ENCODE results near the gene NSUN7. TPM values are rescaled to one million over a fixed set of nuclear protein-coding genes. Genes with fewer than 3 reads are reported as not detected.
"Not testable (repeated sequence)": the region's sequence is repeated elsewhere in the genome, so short reads cannot be mapped to it uniquely, and the experiment has no call there.

Gene NSUN7
- total RNA-seq, 1 donor from 2014 or later, result not detected

DNA sequence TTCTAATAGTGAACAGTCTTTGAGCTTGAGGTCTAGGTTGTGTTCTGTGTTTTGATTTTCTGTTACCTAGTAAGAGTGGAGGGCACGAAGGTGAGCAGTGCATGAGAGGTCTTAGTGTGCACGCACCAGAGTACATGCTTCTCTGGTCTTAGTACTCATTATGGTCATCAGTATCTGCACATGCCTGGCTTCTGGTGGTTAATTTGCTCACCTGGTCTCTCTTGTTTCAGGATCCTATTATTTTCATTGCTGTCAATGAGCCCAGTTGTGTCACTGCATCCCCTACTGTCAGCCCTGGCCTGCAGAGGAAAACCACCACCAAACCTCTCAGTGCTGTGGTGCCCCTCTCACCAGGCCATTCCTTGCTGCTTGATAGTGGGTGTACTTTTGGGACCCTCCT, 54.8 kb downstream of the NSUN7 start:
- intact Hi-C loops (cut with DNase I), result no loop called here
- DNase-seq (ENCODE audit: low spot score), result no peak

DNA sequence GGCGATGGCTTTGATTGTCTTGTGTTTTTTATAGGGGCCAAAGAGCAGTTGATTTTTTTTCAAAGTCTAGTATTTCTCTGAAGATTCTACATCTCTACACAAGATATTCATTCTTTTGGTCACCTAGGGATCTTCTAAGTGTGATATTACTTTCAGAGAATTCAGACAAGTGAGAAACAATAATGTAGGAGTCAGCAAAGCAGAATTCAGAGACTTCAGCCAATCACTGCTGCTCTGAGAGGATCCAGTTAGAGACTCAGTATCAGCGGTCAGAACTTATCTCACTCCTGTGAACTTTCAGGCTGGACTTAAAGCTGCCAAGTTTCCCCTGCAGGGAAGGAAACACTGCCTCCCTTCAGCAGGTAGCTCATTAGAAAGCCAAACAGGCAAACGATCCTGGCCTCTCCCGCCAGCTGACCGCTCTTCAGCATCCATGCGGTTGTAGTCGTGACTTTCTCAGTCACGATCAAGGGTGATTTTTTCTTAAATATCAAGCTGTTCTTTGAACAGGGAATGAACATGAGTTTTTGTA, 59.2 kb downstream of the NSUN7 start:
- DNase-seq (ENCODE audit: low spot score), result no peak
- intact Hi-C loops (cut with DNase I), result no loop called here

DNA sequence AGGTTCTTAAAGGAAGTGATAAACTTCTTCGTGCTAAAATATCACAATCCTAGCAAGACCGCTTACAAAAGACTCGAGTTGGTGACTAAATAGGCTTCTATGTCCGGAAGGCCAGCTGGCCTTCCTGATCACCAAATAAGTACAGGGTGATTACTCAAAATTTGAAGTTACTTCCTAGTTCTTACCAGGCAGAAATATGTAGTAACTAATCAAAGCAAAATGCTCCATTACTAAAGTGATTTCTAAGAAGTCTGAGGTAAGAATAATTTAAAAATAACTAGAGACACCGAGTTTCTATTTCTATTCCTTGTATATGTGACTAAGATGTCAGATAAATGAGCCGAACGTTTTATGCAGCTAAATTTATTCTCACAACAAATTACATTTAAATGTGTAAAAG, 62.2 kb downstream of the NSUN7 start:
- no peak for DNase-seq (ENCODE audit: low spot score)
- intact Hi-C loops (cut with DNase I), result no loop called here

DNA sequence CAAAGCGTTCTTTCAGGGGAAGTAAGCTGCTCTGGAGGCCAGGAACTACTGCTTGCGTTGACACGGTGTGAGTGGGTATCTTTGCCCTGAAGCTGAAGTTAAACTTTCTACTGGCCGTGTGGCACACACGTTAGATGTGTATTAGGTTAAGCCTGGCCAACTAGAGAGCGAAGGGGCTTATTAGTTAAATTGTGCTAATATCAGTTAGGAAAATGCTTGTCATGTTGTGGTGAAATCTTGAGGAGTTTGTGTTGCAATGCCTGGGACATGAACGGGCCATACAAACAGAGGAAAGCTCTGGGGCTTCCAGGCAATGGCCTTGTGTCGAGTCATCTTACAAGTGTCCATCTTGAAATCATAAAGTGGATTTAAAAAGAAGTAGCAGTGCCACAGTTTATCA, 62.6 kb downstream of the NSUN7 start:
- intact Hi-C loops (cut with DNase I), result no loop called here
- no peak for DNase-seq (ENCODE audit: low spot score)

DNA sequence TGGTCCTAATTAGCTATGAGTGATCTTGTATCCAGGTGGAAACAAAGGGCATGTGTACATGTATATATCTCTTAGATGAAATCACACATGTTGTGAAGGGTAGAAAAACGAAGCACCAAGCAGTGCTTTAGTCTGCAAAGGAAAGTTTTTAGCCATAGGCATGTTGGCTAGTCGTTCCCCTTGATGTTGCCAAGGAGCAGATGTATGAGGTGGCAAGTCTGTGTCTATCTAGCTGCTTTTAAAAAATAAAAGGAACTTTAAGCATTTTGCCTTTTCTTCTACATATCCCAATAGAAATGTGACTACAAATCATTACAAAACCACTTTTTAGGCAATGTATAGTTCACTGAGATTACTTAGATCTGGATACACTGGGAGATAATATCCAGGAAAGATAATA, 63.1 kb downstream of the NSUN7 start:
- no peak for DNase-seq (ENCODE audit: low spot score)
- intact Hi-C loops (cut with DNase I), result no loop called here

DNA sequence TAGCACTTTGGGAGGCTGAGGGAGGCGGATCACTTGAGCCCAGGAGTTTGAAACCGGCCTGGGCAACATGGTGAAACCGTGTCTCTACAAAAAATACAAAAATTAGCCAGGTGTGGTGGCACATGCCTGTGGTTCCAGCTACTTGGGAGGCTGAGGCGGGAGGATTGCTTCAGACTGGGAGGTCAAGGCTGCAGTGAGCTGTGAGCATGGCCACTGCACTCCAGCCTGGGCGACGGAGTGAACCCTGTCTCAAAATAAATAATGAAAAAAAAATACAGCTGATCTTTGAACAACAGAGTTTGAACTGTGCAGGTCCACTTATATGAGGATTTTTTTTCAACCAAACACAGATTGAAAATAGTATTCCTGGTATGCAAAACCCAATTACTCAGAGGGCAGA, 67.4 kb downstream of the NSUN7 start:
- DNase-seq (ENCODE audit: low spot score); intact Hi-C loops (cut with DNase I): not testable (repeated sequence)

DNA sequence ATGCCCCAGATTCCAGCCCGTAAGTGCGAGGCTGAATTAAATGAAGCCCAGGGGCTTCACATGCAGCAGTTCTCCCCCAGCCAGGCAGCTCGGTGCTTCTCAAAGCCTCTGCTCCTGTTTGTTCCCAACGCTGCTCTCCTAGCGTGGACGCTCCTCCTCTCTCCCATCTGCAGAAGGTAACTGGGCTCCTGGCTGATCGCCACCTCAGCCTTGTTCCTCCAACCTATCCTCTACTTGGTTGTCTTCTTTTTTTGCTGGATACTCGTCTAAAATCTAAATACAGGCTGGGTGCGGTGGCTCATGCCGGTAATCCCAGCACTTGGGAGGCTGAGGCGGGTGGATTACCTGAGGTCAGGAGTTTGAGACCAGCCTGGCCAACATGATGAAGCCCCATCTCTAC, 70.3 kb downstream of the NSUN7 start:
- DNase-seq (ENCODE audit: low spot score), result no peak
- intact Hi-C loops (cut with DNase I), result no loop called here

DNA sequence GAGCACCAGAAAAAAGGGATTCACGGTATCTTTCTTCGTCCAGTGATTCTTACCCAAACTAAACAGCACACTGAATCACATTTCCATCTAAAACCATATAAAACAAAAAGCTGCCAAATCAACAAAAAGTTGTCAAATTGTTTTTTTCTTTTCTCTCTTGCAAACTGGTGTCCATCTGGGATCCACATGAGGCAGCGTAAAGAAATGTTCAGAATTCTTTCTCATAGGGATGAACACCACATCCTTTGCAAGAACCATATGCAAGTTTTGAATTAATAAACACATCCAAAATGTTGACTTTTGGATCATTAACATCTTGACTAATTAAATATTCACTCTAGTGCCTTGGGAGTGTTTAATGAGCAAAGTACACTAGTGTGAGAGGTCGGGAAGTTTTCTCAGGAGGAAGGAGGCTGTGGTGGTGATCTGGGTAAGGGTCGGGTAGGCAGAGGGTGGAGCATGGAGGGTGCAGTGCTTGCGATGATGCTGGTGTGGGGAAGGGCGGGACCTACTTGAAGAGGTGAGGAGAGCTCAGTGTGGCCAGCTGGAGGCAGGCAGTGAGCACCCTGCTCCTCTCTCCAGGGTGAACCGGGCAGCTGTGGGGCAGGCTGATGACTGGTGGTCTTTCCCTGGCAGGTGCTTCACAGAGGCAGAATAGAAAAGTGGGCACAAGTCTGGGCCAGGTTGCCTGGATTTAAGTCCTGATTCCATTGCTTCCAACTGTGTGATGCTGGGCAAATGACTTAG, 72.8 kb downstream of the NSUN7 start:
- intact Hi-C loops (cut with DNase I), result no loop called here
- no peak for DNase-seq (ENCODE audit: low spot score)

DNA sequence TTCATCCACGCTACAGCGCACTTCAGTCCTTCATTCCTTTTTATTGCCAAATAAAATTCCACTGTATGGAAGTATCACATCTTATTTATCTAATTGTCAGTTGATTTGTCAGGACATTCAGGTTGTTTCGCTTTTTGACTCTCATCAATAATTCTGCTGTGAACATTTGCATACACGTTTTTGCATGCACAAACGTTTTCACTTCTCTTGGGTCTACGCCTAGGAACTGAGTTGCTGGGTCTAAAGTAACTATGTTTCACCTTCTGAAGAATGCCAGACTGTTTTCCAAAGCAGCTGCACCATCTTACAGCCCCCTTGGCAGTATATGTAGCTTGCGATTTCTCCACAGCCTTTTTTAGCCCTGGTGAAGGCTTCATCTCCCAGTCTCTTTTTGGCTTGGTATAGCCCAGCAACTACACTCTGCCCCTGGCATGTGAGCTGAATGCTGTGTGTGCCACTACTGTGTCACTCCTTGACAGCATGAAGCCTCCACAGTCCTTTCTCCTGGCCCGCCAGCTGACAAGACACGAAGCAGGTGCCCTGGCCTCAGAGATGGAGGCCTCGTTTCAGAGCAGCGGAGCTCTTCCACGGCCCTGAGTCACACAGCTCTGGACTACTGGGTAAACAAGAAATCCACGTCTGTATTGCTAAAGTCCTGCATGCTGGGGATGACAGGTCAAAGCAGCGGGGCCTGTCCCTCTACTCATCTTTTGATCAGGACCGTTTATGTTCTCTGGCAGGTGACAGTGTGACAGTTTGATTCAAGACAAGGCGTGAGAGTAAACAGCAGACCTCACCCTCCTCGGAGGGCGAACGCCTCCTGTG, 75.5 kb downstream of the NSUN7 start:
- intact Hi-C loops (cut with DNase I), result no loop called here
- DNase-seq (ENCODE audit: low spot score), result no peak

DNA sequence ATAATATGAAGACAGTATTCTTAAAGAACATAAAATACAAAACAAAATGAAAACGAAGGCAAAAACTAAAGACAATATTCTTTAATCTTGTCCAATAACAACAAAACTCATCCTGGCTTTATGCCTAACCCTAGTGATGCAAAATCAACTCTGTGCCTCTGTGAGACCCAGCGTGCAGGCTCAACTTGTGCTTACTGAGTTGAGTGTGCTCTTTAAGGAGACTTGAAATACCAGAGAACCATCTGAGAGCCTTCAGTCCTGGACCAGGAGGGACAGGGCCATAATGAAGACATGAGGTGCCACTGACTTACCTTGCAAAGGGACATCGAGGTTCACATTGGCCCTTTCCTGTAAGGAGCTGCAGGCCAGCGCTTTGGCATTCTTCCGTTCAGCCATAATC, 77.1 kb downstream of the NSUN7 start:
- intact Hi-C loops (cut with DNase I), result no loop called here
- DNase-seq (ENCODE audit: low spot score), result peak; percentile 4

DNA sequence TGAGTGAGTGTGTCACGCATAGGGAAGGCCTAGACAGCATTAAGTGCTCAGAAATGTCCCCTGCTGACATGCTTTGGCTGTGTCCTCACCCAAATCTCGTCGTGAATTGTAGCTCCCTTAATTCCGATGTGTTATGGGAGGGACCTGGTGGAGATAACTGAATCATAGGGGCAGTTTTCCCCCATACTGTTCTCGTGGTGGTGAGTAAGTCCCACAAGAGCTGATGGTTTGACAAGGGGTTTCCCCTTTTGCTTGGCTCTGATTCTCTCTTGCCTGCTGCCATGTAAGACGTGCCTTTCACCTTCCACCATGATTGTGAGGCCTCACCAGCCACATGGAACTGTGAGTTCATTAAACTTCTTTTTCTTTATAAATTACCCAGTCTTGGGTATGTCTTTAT, 78.0 kb downstream of the NSUN7 start:
- intact Hi-C loops (cut with DNase I), result no loop called here

DNA sequence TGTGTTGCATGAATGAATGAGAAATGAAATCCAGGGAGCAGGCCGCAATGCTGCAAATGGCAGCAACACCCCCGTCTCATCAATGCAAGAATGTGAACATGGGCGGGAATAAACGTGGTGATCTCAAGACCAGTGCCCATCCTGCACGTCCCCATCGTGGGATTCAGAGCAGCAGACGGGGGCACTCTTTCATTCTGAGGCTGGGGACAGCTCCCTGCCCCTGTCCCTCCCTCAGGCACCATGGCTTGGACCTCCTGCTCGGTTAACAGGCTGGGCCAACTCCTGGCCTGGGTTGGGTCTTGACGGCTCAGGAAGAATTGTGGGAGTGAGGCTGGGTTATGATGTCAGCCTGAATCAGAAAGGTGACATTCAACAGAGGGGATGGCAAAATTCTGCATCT, 78.9 kb downstream of the NSUN7 start:
- DNase-seq (ENCODE audit: low spot score), result peak; percentile 38
- intact Hi-C loops (cut with DNase I), result no loop called here

More for the DNA sequence above, 78.0 kb downstream of the NSUN7 start:
- no peak for DNase-seq (ENCODE audit: low spot score)

DNA sequence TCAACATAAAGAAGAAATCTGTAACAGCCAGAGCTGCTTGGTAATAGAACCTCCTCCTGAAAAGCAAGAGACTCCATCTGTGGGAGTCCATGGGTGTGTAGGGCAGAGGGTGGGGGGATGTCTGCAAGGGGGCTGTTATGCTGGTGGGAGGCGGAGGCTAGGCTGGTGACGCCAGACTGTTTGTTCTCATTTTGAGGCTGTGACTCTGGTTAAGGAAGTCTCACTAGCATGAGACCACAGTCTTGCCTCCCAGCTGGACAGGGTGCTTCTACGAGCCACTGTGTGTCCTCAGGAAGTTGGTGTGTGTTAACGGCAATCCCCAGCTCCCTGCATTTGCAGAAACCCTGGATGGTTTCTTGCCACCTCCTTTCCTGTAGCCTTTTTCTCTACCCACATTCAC, 79.8 kb downstream of the NSUN7 start:
- intact Hi-C loops (cut with DNase I), result no loop called here
- peak; percentile 72 for DNase-seq (ENCODE audit: low spot score)

DNA sequence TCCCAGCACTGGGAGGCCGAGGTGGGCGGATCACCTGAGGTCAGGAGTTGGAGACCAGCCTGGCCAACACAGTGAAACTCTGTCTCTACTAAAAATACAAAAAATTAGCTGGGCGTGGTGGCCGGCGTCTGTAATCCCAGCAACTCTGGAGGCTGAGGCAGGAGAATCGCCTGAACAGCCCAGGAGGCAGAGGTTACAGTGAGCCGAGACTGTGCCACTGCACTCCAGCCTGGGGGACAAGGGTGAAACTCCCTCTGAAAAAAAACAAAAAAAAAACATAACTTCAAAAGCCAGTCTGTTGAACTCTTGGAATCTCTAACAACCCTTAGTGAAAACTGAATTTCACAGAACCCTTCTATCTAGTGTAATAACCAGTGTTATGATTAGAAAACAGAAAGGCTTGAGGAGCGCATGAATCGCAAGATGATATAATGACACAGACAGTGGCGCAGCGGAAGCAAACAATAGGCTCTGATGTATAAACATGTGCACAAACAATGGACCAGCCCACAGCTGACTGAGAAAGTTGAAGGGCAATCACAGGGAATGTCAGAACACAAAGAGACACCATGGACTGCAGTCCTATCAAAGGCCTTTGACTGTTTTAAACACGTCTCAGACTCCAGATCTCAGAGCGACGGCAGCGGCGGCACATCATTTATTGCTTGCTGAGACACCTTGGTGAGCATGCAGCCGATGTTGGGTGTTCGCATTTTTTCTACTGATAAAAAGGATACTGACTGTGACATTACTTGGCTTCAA, 81.6 kb downstream of the NSUN7 start:
- intact Hi-C loops (cut with DNase I), result no loop called here

DNA sequence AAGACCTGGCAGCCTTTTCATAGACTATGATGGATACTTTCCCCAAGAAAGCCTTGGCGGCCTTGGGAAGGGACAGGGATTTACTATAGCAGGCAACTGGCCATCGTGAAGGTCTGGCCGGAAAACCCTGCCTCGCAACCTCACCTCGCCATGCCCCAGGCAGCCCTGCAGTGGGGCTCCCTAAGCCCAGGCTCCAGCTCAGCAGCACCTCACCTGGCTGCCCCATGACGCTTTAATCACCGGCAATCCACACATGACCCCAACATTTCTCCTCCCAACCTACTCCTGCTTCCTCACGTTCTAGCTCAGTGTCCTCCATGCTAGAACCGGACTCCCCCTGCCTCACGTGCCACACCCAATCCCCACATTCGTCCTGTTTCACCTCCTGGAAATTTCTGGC, 82.4 kb downstream of the NSUN7 start:
- DNase-seq (ENCODE audit: low spot score), result peak; percentile 64
- intact Hi-C loops (cut with DNase I), result no loop called here

More for the DNA sequence above, 81.6 kb downstream of the NSUN7 start:
- peak; percentile 19 for DNase-seq (ENCODE audit: low spot score)

DNA sequence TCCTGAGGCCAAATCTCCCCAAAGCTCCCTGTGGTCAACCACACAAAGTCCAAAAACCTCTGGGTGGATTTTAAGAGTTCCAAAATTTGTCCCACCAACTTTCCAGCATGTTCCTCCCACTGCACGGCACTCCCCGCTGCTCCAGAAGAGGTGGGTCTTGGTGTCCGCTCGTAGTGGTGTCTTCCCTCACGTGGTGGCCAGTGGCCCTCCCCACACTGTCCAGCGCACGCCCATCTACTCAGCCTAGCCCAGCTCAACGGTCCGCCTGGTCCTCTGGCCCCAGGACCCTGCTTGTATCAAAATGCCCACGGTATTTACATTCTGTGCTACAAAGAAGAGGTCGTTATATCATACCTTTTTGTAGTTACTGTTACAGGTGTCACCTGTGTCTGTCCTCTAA, 83.5 kb downstream of the NSUN7 start:
- intact Hi-C loops (cut with DNase I), result no loop called here
- DNase-seq (ENCODE audit: low spot score), result peak; percentile 47

DNA sequence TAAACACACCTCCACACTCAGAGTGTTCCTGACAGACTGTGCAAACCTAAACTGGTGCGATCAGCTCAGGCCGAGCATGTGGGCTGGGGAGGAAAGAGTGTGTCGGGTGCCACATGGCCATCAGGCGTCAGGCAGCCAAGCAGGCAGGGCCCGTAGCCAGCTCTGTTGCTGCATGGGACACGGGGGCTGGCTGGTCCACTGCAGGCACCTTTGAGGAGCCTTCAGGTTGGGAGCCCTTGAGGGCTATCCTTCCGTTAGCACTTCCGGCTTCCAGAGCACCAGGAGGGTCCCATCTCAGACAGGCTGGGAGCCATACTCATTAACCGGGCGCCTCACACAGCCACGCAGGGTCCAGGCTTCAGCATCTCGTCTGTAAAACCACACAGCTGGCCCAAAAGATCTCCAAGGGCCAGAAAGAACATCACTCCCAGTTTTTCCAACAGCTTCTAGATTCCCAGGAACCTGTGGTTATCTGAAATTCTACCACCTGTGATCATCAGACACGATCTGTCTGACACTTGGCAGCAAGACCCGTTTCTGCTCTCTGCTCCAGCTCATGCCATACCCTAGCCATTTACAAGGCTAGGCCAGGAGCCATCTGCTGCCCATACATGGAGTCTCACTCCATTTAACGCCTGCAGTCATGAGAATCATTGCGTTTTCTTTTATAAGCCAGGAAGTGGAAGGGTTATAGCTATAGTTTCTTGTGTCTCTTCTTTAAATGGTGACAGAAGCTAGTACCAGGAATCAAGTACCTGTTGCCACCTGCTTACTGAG, 87.5 kb downstream of the NSUN7 start:
- intact Hi-C loops (cut with DNase I), result no loop called here
- peak; percentile 78 for DNase-seq (ENCODE audit: low spot score)

DNA sequence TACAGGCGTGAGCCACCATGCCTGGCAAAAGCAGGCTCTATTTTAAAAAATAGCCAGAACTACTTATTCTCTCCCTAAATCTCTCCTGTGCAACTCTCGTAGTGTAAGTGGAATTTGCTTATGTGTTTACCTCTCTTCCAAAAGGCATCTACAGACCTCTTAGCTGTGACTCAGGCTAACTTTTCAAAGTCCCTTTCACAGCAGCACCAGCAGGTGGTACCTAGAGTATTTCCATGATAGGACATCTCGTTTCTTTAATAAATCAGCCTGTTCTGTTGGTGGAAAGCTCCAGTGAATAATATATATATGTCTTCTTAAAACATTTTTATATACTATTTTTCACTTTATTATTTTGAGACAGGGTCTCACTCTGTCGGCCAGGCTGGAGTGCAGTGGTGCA, 89.0 kb downstream of the NSUN7 start:
- DNase-seq (ENCODE audit: low spot score), result no peak
- intact Hi-C loops (cut with DNase I), result no loop called here

DNA sequence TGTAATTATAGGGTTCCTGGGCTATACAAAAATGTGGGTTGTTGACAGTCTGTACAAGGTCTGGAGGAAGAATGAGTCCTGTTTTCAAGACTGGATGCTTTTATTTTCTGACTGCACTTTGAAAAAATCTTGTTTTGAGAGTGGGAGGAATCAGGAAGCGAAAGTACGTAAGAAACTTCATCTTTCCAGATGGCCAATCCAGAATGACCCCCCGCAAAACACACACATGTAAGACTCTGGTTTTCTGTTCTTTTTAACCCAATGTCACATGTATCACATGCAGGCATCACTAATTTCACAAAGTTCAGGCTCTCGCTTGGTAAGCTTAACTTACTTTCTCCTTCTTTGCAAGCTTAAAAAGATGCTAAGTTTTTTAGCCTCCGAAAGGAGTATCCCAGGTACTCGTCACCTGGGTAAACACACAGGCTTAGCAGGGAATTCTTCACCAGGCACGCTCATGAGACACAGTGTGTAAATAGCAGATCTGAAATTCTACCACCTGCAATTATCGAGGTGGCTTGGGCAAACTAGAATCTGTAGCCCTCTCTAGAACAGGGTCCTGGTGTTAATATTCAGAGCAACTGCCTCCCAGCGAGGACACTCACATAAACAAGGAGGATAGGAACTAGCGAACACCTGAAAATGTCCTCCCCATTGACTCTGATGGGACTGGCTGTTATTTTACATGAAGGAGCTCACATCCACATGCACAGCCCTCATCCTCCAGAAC, 90.7 kb downstream of the NSUN7 start:
- intact Hi-C loops (cut with DNase I), result loop anchor here (5.0 kb wide), 3 partner anchors 57 to 103 kb away; no protein-coding TSS in a partner anchor
- DNase-seq (ENCODE audit: low spot score), result peak; percentile 22

All from cardiac septum (tissue), 1 donor.